ENCODE measurements around the gene HIC1.

The HIC1 gene

GRCh38 chr17:2048805-2049204, 6.1 kb upstream of the HIC1 start:
- DNase-seq: no peak

DNA sequence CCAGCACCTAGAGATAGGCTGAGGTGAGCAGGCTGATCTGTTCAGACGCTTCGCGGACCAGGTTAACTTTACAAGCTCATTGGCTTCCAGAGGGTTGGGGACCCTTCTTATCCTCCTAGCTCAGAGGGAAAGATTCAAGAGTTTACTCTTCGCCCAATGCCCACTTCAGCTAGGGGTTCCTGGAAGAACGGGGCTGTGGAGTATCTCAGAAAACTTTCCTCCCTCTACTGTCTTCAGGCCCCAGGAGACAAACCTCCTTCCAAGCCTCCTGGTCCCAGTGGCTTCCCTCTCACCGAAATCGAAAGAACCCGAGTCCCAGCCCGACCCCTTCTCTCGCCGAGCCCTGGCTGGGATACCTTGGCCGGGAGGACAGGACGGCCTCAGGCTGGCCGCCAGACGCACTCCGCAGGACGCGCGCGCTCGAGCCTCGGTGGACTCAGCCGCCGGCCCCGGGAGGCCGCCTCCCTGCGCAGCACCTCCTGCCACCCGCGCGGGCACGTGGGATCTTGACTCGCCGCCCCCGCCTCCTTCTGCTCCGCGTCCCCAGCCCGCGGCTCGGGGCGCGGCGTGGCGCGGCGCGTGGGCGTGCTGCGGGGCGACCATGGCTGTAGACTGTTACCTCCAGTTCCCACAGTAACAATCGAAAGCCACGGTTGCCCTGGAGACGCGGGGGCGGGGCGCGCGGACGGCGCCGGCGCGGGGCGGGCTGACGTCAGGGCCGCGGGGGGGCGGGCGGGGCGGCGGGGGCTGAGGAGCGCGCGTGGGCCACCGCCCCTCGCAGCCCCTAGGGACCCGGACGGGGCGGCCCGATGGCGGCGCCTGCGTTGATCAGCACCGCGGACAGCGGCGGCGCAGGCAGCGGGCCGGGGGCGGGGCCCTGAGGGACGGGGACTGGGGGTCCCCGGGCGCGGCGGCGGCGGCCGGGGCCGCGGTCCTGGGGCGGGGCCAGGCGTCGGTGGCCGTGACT, 5.3 kb upstream of the HIC1 start:
- DNase-seq: peak; percentile 94

DNA sequence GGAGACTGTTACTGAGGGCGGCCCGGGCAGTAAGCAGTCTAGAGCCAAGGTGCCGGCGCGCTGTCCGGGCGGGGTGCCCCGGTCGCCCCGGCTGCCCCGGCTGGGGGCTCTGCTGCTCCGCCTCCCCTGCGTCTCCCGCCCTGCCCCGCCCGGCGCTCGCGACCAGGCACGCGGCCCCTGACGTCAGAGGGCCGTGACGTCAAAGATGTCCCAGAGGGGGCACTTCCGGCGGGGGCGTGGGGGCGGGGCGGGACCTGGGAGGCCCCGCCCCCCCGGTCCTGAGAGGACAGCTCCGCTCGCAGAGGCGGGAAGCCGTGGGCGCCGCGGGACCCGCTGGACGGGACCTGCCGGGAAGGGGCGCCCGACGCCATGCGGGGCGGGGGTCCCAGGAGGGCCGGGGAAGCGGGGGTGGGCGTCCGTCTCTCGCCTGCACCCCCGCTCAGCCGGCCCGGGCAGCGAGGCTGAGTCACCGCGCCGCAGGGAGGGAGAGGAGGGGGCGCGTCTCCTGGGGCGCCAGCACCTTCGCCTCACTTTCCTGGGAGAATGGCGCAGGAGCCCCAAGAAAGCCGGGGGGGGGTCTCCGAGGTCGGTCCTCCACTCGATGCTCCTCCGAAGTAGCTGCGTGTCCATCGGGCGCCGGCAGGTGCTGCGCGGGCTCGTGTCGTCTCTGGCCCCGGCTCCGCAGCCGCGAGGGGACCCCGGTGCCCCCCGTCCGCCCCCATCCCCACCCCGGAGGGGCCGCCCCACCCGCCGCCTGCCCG, 4.4 kb upstream of the HIC1 start:
- peak; percentile 84 for DNase-seq

DNA sequence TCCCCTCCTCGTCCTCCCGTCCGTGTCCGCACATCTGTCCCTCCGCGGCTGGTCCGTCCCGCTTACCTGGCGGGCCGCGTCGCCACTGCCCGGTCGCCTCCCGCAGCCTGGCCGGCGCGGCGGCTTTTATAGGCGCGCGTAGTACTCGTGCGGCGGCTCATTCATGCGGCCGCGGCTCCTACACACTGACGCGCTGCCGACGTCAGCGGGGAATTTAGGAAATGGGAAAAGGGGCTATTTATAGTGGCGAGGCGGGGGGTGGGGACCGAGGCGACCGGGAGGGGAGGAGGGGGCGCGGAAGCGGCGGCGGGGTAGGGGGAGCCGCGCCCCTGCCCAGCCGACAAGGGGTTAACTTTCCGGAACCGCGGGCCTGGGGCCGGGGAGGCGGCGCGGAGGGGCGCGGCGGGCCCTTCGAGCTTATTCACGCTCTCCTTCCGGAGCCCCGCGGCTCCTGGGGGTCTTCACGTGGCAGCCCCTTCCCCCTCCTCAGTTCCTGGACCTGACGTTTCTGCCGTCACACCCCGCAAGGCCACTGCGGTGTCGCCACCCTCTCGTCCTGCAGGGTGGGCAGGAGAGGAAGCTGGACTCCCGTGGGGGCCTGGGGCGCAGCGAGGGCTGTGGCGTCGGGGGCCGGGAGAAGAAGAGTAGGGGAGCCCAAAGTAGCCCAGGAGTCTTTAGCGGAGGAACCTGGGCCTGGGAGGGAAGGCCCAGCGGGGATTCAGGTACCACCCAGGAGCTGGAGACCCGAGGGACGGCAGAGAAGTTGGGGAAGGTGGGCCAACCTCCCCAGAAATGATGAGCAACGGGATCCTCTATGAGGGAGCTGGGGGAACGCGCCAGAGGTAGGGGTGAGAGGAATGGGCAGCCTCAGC, 3.6 kb upstream of the HIC1 start:
- peak; percentile 21 for DNase-seq

DNA sequence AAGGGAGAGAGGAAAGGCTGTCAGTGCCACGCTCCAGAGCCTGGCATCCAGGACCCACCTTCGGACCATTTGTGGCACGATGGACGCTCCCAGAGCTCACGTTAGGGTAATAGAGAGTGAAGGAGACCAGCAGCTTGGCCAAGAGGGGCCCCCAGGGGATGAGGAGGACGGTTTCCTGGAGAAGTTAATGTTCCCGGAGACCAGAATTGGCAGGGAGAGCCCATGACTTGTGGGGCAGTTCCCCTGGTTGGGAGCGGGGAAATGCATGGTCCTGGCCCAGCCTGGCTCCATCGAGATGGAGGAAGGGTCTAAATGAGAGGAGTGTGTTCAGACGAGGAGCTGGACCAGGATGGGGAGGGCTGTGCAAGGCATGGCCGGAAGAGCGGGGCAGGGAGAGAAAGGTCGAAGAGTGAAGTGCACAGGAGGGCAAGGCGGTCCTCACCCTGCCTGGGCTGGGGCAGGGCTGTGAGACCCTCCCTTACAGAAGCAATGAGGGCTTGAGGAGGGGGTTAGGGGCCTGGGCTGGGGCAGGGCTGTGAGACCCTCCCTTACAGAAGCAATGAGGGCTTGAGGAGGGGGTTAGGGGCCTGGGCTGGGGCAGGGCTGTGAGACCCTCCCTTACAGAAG, 2.9 kb upstream of the HIC1 start:
- DNase-seq: no peak

GRCh38 chr17:2053380-2054261, 1.3 kb upstream of the HIC1 start:
- DNase-seq: peak; percentile 88

- no peak for DNase-seq
Measured at GRCh38 chr17:2054262-2054511, 716 bp upstream of the HIC1 start.

DNA sequence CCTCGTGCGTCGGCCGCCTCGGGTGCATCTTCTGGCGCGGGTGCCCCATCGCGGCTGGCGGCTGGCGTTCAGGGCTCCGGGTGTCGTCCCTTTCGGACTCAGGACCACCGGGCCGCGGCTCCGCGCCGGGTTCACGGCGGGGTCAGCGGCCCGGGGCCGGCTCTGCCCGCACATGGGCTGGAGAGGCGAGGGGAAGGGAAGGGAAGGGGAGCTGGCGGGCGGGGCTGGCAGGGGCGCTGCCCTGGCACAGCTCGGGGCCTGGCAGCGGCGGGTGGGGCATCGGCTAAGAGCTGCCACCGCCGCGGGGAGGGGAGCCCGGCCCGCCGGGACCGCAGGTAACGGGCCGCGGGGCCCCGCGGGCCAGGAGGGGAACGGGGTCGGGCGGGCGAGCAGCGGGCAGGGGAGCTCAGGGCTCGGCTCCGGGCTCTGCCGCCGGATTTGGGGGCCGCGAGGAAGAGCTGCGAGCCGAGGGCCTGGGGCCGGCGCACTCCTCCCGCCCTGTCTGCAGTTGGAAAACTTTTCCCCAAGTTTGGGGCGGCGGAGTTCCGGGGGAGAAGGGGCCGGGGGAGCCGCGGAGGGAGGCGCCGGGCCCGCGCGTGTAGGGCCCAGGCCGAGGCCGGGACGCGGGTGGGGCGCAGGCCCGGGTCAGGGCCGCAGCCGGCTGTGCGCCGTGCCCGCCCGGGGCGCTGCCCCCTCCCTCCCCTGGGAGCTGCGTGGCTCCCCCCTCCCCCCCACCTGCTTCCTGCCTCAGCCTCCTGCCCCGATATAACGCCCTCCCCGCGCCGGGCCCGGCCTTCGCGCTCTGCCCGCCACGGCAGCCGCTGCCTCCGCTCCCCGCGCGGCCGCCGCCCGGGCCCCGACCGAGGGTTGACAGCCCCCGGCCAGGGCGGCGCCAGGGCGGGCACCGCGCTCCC, 646 bp downstream of the HIC1 start:
- DNase-seq: peak; percentile 52

GRCh38 chr17:2056206-2057174, 1.6 kb downstream of the HIC1 start:
- DNase-seq: peak; percentile 55

DNA sequence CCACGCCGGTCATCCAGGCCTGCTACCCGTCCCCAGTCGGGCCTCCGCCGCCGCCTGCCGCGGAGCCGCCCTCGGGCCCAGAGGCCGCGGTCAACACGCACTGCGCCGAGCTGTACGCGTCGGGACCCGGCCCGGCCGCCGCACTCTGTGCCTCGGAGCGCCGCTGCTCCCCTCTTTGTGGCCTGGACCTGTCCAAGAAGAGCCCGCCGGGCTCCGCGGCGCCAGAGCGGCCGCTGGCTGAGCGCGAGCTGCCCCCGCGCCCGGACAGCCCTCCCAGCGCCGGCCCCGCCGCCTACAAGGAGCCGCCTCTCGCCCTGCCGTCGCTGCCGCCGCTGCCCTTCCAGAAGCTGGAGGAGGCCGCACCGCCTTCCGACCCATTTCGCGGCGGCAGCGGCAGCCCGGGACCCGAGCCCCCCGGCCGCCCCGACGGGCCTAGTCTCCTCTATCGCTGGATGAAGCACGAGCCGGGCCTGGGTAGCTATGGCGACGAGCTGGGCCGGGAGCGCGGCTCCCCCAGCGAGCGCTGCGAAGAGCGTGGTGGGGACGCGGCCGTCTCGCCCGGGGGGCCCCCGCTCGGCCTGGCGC, 2.4 kb downstream of the HIC1 start:
- DNase-seq: no peak

- DNase-seq: no peak
Measured at GRCh38 chr17:2057760-2058585, 3.1 kb downstream of the HIC1 start.

DNA sequence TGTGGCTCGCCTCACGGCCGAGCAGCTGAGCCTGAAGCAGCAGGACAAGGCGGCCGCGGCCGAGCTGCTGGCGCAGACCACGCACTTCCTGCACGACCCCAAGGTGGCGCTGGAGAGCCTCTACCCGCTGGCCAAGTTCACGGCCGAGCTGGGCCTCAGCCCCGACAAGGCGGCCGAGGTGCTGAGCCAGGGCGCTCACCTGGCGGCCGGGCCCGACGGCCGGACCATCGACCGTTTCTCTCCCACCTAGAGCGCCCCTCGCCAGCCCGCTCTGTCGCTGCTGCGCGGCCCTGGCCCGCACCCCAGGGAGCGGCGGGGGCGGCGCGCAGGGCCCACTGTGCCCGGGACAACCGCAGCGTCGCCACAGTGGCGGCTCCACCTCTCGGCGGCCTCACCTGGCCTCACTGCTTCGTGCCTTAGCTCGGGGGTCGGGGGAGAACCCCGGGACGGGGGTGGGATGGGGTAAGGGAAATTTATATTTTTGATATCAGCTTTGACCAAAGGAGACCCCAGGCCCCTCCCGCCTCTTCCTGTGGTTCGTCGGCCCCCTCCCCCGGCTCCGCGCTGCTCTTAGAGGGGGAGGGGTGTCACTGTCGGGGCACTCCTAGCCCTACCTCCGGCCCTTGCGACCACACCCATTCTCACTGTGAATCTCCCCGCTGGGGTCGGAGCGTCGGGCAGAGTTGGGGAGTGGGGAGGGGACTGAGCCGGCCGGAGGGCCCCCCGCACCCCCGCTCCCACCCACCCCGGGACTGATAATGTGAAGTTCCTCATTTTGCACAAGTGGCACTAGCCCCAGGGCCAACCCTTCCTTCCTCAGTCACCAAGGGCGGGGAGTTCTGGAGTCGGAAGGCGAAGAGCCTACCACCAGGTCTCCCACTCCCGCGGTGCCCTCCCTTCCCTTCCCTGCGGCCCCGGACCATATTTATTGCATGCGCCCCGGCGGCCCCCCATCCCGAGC, 4.0 kb downstream of the HIC1 start:
- peak; percentile 68 for DNase-seq

DNA sequence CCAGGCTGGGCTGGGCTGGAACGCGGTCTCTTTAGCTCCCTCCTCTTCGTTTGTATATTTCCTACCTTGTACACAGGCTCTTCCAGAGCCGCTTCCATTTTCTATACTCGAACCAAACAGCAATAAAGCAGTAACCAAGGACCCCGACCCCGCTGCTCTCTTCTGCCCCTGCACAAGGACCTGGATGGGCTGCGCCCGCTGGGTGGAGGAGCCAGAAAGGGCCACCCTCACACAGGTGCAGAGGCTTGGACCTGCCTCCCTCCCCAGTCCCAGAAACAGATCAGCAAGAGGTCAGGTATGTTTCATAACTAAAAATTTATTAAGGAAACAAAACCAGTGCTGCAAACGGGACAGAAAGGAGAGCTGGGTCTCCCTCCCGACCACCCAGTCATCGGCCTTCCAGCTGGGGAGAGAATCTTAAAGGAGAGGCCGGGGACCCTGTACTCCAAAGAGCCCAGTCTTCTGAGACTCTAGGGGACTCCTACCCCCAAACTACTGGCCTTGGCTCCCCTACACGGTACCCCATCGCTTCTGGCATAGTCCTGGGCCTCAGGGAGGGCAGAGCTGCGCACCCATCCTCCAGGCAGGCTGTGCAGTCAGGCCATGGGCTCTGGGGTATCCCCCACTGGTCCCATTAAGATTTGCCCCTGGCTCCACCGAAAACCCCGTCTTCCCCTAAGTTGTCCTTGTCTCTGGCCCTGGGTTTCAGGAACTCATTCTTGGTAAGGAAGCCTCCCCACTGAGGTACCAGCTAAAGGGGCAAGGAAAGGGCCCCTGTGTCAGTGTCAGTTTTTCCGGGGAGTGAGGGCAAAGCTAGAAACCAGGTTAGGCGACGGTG, 4.9 kb downstream of the HIC1 start:
- DNase-seq: no peak

DNA sequence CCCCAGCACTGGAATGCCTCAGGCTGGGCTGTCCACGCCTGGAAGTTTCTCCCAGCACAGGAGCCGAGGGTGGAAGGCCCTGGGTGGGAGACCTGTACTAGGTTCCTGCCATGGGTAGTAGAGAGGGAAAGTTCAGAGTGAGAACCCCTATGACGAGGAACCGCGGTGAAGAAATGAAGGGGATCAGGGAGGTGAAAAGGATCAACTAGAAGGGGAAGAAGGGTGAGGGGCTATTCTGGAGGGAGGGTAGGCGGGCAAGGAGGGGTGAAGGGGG, 5.4 kb downstream of the HIC1 start:
- DNase-seq: no peak

- no peak for DNase-seq
Measured at GRCh38 chr17:2060681-2061440, 6.0 kb downstream of the HIC1 start.
